HG02943 (cell line): ENCODE results near the gene ZNF142.
"Not testable (repeated sequence)": the region's sequence is repeated elsewhere in the genome, so short reads cannot be mapped to it uniquely, and the experiment has no call there.

Source experiments
- ATAC-seq: cut with Tn5 transposase; IDR thresholded peaks from one replicate; pipeline ENCODE4 v1.9.1; 2021; ENCODE audit warnings: mild to moderate bottlenecking, low read depth, moderate library complexity; ENCODE audit not compliant: unreplicated experiment

ZNF142 gene, protein sequence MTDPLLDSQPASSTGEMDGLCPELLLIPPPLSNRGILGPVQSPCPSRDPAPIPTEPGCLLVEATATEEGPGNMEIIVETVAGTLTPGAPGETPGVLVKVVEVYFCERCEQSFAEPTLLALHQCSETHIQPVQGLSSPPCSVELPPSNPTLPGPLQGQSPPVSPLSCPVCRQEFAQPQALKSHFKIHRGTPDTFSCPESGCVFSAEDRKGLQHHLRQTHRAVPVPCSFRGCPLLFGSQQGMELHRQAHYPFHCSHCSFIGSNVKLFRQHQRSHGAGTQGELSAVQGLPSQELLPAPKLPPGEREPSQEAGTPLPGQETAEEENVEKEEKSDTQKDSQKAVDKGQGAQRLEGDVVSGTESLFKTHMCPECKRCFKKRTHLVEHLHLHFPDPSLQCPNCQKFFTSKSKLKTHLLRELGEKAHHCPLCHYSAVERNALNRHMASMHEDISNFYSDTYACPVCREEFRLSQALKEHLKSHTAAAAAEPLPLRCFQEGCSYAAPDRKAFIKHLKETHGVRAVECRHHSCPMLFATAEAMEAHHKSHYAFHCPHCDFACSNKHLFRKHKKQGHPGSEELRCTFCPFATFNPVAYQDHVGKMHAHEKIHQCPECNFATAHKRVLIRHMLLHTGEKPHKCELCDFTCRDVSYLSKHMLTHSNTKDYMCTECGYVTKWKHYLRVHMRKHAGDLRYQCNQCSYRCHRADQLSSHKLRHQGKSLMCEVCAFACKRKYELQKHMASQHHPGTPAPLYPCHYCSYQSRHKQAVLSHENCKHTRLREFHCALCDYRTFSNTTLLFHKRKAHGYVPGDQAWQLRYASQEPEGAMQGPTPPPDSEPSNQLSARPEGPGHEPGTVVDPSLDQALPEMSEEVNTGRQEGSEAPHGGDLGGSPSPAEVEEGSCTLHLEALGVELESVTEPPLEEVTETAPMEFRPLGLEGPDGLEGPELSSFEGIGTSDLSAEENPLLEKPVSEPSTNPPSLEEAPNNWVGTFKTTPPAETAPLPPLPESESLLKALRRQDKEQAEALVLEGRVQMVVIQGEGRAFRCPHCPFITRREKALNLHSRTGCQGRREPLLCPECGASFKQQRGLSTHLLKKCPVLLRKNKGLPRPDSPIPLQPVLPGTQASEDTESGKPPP (N-terminal part only)

GRCh38 chr2:218659258-218659987 lies at the start of gene ZNF142, which contains the start of gene BCS1L:
ZNF142 (minus strand) TSS chr2:218659623; CDS start chr2:218656429, 3,194 bp downstream.
BCS1L (plus strand) TSS chr2:218659683; CDS start chr2:218660988, 1,305 bp downstream.
- ATAC-seq = peak; percentile 91

- ATAC-seq = peak; percentile 33
Observed at GRCh38 chr2:218708086-218708485, 48.7 kb upstream of the ZNF142 start.

- ATAC-seq = no peak
Observed at GRCh38 chr2:218703341-218703740, 43.9 kb upstream of the ZNF142 start.

GRCh38 chr2:218701806-218702205 lies 42.4 kb upstream of the ZNF142 start:
- ATAC-seq = no peak

- no peak for ATAC-seq
Observed at GRCh38 chr2:218698885-218699284, 39.5 kb upstream of the ZNF142 start.

DNA sequence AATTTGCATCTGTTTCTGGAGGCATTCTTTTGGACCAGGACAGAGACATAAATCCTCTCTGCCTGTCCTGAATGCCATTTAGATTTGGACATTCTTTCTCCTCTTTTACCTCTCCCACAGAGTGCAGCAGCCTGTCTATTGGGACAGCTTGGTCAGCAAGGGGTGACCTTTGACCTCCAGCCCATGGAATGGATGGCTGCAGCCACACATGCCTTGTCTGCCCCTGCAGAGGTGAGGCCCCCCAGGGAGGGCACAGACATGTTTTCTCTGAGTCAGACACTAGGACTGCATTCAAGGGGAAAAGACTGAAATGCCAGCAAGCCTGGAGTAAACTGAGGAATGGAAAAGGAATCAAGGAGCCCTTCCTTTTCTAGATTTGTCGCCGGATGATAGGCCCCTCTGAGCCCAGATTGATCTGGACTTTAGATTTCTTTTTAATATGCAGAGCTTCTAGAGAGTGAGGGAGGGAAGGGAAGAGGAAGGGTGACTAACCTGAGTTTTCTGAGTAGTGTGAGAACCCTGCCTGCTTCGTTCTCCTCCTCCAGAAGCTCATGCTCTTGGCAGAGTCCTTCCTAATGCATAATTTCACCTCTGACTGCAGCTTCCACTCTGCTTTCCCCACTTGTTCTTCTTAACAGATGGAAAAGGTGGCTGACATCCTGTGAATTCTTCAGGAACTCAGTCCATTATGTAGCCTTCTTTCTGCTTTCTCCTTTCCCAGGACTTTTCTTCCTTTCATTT lies 35.2 kb upstream of the ZNF142 start:
- no peak for ATAC-seq

DNA sequence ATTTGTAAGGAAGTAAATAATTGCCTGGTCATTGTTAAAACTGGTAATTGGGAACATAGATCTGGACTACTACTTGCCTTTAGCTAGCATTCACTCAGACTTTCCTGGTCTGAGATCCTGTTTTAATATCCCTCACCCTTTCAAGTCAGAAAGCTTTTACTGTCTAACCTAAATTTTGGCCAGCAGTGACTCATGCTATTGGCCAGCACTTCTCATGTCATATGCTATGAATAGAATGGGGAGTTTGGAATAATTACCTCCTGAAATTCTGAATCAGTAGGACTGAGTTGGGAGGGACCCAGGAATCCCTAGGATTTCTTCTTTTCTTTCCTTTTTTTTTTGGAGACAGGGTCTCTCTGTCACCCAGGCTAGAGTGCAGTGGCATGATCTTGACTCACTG lies 31.8 kb upstream of the ZNF142 start:
- ATAC-seq = no peak

DNA sequence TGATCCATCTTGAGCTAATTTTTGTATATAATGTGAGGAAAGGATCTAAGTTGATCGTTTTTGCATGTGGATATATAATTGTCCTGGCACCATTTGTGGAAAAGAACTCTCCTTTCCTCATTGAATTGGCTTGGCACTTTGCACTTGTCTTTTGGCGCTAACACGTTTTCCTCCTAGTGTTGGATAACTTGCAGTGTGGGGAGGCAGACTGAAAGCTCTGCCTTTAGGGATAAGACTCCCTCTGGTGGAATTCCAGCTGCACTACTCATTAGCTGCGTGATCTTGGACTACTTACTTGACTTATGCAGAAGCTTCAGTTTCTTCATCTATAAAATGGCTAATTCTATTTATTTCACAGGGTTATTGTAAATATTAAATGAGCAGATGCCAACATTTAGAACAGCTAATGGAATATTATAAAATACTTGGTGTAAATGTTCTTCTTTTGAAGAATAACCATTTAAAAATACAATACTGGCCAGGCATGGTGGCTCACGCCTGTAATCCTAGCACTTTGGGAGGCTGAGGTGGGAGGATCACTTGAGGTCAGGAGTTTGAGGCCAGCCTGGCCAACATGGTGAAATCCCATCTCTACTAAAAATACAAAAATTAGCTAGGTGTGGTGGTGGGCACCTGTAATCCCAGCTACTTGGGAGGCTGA lies 28.1 kb upstream of the ZNF142 start:
- not testable (repeated sequence) for ATAC-seq

GRCh38 chr2:218680061-218680460 lies 20.6 kb upstream of the ZNF142 start:
- ATAC-seq = no peak

DNA sequence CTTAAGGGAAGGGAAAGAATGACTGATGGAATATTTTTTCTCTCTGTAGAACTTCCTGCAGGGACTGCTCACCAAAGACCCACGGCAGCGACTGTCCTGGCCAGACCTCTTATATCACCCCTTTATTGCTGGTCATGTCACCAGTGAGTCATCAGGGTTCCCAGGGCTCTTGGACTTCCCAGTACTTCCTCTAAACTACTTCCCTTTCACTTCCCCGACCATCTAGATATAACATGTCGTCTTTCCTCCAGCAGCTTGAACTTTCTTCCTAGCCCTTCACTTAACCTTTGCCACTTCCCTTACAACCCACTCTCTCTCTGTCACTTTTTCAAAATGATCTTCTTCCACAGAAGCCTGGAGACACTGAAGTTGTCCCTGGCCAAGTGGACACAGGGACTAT lies 19.7 kb upstream of the ZNF142 start:
- no peak for ATAC-seq

DNA sequence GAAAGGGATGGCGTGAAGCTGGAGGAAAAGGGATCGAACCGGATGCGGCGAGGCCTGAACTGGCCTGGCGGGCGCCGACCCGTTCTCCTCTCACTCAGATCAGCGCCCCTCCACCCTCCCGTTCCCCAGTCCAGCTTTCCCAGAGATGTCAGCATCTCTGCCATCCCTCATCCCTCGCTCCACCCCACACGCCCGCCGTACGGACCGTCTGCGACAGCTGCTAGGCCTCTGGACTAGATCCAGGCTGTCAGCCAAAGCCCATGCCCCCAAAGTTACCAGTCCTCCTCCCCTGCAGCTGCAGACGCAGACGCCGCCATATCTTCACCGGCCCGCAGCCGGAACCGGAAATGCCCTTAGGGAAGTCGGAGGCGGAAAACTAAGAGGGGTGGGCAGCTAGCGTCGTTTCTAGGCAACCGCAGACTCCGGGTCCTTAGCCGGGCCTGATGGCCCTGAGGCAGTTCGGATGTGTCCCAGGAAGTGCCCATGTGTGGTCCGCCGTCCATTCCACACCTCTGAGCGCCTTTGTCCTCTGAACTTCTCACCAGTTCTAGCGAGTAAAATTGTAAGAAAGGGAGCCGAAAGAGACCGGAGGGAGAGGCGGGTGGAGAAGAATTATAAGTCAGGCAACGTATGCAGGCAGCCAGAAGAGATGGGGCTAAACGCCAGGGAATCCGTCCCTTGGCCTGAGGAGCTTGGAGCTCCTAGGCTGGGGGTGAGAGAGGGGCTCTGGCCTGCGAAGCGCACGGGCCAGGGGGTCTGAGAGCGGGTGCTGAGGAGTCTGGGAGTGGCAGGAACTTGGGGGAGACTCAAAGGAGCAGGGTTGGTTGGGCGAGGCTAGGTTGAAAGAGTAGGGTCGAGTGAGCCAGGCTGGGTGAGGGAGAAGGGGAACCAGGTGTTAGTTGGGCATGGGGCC lies 12.5 kb upstream of the ZNF142 start, which contains the start of the genes RNF25 and STK36:
Gene RNF25, minus strand, starts transcription at position 349 of the 913 bp plus-strand sequence. Its CDS starts 32 bp downstream, at position 317.
Gene STK36, plus strand, starts transcription at position 433 of the 913 bp plus-strand sequence. CDS start 744 bp downstream, outside the sequence.
- ATAC-seq = peak; percentile 96

GRCh38 chr2:218671097-218671653 lies 11.8 kb upstream of the ZNF142 start:
- peak; percentile 11 for ATAC-seq

- no peak for ATAC-seq
Observed at GRCh38 chr2:218664653-218665052, 5.2 kb upstream of the ZNF142 start.

DNA sequence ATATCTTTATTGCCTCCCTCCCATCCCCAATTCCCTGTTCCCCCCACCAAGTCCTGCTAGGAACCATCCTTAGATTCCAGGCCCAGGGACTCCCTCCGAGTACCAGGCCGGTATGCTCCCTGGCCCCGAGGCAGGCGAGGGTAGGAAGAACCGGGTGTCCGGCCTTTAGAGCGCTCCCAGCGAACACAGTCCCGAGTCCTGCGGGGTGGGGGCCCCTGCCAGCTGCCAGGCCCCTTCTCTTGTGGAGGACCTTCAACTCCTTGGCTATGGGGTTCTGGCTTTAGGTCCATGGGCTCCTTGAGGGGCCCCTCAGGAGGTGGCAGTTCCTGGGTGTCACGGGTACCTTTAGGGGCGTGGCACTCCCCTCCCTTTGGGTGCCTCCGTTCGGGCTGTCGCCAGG lies 4.5 kb upstream of the ZNF142 start:
- no peak for ATAC-seq

- no peak for ATAC-seq
Observed at GRCh38 chr2:218662827-218663226, 3.4 kb upstream of the ZNF142 start.

GRCh38 chr2:218662377-218662776 lies 3.0 kb upstream of the ZNF142 start:
- ATAC-seq = no peak

DNA sequence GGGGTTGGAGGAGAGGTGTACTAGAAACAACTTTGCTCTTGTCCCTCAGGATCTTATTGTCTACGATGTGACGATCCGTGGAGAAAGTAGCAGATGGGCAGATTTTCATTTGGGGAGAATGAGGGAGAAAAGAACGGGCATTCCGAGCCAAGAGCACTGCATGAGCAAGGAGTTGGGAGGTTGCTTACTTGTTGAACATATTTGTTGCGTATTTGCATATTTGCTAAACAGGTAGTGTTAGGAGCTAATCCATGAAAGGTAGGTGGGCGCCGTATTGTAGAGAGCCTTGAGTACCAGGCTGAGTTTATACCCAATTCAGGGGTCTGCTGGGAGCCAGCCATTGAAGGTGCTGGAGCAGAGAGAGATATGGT lies 550 bp upstream of the ZNF142 start:
- ATAC-seq = no peak
